ENCODE data around the gene CDC42SE2.
A peak's percentile ranks its signal among the peaks of the same experiment; 100 is the strongest.

Gene CDC42SE2, protein sequence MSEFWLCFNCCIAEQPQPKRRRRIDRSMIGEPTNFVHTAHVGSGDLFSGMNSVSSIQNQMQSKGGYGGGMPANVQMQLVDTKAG

DNA sequence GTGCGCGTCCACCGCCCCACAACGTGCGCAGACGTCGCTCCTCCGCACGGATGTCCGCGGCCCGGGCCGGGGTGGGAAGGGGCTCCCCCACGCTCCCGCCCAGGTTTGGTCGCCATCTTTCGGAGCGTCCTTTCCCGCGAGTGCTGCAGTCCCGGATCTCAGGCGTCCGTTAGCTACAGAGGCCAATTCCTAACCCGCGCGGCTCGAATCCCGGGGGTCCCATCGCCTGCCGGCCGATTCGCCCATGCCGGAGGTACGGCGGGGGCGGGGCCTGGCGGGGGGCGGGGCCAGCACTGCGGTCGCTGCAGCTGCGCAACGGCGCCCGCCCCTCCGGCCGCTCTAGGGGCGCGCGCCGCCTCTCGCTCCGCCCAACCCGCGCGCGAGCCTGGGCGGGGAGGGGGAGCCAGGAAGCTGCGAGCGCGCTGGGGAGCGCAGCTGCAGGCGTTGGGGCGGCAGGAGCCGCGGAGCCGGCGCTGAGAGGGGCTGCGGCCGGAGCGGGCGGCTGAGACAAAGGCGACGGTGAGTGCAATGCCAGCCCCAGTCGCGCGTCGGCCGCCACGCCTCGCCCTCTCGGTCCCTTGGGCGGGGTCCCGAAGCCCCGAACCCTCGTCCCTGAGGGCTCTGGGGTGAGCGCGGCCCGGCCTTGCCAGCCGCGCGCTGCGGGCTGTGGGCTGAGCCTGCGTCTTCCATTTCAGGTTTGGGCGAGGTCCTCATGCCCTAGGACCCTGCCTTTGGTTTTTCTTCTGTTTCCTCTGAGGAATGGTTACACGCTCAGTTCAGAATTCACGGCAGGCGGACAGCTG lies at the start of gene CDC42SE2:
TSS of gene CDC42SE2 (plus strand) at position 406 of the 803 bp plus-strand sequence. CDS start 95,441 bp downstream, outside the sequence.
- DNase-seq (ENCODE audit: low read depth): peak; percentile 87

DNA sequence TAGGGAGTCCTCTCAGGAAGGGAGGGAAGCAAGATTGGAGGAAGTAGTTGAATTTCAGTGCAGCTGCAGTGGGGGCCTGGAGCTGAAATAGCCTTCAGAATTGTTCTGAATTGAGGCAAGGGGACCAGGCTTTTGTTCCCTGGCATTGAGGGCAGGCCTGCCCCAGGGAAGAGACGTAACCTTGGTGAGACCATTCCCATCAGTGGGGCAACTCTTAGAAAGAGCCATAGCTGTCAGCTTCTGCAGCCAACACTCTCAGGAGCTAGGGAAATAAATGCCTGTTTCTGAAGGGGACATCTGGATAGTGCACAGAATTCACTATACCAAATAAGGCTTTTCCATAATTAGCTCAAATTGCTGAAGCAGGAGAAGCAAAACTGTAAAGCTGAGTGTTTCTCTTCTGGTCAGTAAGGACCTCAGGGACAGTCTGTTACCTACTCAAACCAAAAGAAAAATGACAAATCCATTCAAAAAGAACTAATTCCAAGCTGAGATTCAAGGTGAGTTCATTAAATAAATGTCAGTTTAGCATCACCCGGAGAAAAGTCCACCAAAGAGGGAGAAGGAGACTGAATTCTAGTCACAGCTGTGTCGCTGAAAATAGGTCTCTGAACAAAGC lies 49.1 kb upstream of the CDC42SE2 start:
- DNase-seq (ENCODE audit: low read depth): no peak

DNA sequence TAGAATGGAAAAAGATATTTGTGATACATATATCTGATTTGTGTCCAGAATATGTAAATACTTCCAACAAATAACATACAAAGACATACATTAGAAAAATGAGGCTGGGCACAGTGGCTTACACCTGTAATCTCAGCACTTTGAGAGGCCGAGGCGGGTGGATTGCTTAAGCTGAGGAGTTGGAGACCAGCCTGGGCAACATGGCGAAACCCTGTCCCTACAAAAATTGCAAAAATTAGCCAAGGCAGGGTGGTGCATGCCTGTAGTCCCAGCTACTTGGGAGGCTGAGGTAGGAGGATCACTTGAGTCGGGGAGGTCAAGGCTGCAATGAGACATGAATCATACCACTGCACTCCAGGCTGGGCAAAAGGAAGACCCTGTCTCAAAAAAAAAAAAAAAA lies 46.1 kb upstream of the CDC42SE2 start:
- DNase-seq (ENCODE audit: low read depth): no peak

DNA sequence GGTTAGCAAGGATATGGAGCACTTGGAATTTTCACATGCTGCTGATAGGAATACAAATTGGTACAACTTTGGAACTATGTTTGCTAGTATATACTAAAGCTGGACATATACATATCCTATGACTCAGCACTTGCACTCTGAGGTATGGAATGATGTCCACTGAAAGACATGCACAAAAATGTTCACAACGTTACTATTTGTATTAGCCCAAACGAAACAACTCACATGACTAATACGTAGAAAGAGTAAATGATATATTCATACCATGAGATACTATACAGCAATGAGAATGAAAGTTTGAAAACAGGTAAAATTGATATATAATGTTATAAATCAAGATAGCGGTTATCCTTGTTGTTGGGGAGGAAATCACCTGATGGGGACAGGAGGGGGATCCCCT lies 45.5 kb upstream of the CDC42SE2 start:
- DNase-seq (ENCODE audit: low read depth): no peak

DNA sequence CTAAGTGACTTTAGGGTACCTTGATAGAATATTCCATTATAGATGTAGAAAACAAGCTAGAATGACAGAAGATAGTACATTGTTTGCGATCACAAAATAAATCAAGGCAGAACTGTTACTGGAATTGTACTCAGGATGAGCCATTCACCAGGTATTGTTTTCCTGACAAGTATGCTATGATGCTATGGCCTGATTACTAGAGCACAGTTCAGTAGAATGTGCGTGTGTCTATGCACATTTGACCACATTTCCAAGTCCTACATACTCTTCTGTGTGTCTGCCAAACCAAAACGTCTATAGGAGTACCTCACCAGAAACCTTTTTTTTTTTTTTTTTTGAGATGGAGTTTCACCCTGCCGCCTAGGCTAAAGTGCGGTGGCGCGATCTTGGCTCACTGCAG lies 43.3 kb upstream of the CDC42SE2 start:
- no peak for DNase-seq (ENCODE audit: low read depth)

DNA sequence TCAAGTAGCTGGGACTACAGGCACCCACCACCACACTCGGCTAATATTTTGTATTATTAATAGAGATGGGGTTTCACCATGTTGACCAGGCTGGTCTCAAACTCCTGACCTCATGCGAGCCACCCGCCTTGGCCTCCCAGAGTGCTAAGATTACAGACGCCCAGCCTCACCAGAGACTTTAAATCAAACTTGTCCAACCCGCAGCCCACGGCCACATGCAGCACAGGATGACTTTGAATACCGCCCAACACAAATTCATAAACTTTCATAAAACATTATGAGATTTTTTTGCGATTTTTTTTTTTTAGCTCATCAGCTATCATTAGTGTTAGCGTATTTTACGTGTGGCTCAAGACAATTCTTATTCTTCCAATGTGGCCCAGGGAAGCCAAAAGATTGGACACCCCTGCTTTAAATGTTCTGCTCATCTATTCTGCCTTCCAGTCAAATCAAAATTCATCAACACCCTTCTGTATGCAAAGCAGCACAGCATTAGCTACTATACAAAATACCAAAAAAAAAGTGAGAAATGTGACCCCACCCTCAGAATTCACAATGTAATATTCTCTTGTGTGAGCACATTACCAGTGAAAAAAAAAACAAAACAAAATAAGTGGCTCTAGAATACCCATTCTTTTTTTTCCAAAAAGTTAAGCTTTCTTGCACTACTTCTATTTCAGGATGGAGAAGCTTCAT lies 42.7 kb upstream of the CDC42SE2 start:
- DNase-seq (ENCODE audit: low read depth): no peak

DNA sequence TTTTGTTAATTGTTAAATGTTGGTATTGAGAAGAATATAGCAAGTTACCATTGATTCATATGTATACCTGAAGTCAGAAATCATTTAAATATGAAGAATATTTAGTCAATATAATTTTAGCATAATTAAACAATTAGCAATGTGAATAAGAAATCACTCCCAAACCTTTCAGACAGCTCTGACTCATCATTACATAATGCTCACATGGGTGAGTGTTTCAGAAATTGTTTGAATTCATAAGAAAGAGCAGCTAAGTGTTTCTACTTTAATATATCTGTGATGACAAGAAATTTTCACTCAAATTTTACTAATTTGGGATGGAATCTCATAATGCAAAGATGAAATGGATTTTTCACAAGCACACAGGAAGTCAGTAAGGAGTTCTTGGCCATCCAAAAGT lies 42.0 kb upstream of the CDC42SE2 start:
- DNase-seq (ENCODE audit: low read depth): no peak

DNA sequence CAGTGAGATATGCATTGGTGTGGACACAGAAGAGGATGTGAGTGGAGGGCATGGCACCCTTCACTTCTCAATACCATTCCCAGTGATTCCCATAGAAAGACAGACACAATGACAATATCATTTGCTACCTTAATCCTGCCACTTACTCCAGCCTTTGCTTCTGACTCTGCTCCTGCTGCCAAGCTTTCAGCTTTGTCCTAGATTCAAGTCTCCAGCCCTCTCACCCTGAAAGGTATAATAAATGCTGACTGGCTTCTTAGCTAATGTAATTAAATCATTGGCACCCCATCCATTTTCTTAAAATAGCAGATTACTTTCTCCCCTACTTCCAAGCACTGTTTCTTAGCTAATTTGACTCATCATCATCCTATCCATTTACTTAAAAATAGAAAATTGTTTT lies 41.1 kb upstream of the CDC42SE2 start:
- DNase-seq (ENCODE audit: low read depth): no peak

DNA sequence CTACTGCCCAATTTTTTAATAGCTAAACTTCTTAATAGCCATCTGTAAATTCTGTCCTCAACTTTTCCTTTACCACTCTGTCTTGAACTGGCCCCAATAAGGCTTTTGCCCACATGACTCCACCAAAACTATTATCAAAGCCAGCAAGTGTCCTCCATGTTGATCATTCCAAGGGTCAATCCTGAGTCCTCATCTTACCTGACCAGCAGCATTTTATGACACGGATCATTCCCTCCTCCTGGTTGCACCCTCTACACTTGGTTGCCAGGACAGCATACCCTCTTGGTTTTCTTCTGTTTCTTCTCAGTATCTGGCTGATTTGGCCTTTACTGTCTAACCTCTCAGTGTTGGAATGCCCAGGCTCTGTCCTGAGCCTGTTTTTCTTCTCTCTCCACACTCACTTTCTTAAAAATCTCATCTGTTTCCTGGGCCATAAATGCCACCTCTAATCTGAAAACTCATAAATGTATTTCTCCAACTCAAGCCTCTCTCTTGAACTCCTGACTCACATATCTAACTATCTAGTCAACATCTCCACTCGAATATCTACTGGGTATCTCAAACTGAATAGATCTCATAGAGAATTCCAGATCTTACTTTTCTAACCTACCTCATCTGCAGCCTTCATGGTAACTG lies 40.0 kb upstream of the CDC42SE2 start:
- no peak for DNase-seq (ENCODE audit: low read depth)

DNA sequence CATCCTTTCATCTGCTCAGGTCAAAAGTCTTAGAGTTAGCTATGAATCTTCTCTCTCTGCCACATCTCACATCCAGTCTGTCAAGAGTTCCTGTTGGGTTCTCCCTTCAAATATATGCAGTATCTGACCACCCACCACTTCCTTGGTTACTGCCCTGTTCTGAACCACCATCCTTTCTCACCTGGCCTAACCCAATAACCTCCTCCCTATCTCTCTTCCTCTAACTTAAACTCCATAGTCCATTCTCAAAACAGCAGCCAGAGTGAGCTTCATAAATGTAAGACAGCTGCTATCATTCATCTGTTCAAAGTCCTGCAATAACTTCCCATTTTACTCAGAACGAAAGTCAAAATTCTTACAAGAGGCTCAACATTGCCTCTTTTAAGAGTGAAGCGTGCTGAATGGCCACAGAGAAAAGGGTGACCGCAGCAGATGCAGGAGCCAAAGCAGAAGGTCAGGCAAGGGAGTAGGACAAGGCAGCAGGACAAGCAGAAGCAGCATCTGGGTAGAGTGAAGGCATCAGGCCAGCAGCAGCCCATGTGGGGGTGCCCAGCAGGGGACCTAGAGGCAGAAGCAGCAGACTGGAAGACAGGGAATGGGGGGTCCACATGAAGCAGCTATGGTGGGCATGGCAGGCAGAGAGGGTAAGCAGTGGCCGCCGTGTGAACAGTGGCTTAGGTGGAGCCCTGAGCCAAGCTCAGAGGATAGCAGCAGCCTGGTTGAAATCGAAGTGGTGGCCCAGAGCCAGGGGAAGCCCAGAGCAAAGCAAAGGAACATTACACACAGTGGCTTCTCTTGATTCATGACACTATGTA lies 39.3 kb upstream of the CDC42SE2 start:
- no peak for DNase-seq (ENCODE audit: low read depth)

DNA sequence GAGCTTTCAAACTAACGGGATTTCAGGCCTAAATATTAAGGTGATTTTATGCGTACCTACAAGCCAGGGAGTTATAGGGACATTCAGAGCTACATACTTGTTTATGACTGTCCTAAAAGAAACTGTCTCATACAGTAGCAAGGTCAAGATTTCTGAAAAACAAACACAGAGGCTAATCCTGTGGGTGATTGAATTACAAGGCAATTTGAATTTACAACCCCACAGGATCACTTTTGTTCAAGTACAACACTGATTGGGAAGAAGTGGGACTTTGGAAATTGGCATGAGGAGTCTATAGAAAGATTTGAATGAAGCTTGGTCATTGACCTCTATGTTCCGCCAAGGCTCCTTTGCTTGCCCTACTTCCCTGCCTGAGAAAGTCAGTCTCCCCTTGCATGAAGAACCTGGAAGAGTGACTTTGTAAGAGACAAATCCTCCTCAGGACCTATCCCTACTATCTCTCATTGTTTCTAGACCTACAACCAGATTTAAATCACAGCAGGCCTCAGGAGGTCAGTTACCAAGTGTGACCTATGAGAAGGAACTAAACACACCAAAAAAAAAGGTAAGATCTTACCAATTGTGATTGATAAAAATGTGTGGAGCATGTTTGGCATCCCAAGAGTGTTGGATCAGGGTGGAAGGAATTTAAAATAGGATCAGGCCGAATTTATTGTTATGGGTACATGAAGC lies 38.4 kb upstream of the CDC42SE2 start:
- DNase-seq (ENCODE audit: low read depth): no peak

DNA sequence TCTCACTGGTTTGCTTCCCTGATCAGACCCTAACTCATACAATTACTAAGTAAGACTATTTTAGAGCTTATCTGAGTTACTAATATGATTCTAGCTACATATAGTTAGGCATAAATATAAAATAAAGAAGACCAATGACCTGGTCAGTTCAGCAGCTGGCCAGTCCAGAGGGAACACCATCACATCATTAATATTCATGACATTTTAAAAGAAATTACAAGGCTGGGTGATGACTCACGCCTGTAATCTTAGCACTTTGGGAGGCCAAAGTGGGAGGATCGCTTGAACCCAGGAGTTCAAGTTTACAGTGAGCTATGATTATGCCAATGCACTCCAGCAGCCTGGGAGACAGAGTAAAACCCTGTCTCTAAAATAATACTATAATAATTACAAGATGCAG lies 37.0 kb upstream of the CDC42SE2 start:
- no peak for DNase-seq (ENCODE audit: low read depth)

DNA sequence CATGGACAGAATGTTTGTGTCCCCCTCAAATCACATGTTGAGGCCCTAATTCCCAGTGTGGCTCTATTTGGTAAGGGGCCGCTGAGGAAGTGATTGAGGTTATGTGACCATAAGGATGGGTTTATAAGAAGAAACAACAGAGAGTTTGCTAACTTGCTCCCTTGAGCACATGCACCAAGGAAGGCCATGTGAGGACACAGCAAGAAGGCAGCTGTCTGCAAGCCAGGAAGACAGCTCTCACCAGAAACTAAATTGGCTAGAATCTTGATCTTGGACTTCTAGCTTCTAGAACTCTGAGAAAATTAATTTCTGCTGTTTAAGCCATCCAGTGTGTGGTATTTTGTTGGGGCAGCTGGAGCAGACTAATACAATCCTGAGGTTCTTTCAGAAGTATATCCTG lies 35.2 kb upstream of the CDC42SE2 start:
- no peak for DNase-seq (ENCODE audit: low read depth)

DNA sequence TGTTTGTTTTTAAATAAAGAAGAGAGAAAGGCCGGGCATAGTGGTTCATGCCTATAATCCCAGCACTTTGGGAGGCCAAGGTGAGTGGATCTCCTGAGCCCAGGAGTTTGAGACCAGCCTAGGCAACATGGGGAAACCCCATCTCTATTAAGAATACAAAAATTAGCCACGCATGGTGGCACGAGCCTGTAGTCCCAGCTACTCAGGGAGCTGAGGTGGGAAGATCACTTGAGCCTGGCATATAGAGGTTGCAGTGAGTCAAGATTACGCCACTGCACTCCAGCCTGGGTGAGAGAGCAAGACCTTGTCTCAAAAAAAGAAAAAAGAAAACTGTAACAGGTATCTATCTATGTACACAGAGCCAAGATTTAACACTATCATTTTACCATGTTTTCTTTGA lies 34.2 kb upstream of the CDC42SE2 start:
- no peak for DNase-seq (ENCODE audit: low read depth)

DNA sequence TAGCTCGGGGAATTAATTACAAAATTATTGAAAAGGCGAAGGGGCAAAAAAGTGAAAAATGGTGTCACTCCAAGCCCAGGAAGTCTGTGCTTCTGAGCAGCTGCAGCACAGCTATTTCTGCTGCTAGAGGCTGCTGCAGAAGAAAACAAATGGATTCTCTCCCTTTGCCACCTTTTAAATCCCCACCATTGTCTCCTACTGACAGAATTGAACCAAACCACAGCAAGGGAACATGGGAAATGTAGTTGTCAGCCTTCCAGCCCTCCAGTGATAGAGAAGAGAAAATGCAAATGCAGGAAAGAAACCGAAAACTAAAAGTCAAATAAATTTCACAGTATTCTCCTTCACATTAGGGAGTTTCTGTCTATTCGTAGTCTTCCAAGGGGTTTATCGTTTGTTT lies 33.4 kb upstream of the CDC42SE2 start:
- DNase-seq (ENCODE audit: low read depth): no peak

DNA sequence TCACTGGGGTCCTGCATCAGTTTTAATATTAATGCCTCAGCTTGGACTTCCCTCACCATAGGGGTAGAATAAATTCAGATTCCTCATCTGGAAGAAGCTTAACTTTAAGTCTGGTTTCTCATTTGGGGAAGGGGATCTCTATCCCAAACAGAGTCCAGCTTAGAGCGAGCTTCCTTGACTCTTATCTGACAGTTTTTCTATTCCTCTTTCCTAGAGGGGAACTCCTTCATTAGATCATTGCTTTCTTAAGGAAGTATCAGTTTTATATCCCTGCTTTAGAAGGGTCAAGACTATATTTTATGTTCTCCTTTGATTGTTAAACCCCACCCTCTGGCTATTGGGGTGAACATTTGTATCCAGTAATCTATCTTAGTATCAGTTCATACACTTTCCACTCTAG lies 24.2 kb upstream of the CDC42SE2 start:
- no peak for DNase-seq (ENCODE audit: low read depth)

DNA sequence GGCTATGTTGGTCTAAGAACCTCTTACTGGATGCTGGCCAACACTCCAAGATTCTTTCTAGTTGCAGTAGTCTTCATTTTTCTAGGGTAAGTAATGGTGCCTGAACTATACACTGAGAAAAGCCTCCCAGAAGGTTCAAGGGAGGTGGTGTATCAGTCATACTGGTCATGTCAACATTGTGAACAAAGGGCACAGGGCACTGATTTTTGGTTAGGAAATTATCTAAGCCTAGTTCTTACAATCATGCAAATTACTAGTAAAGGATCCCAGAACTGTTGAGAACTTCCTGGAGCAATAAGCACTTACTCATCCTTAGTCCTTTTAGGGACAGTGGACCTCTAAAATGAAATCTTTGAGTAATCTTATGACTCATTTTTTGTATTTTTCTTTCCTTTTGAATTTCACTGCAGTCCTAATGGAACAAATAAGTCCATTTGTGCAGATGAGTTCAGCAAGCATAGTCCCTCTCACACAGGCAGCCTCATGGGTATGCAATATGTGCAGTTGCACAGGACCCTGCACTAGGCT lies 21.1 kb upstream of the CDC42SE2 start:
- no peak for DNase-seq (ENCODE audit: low read depth)

DNA sequence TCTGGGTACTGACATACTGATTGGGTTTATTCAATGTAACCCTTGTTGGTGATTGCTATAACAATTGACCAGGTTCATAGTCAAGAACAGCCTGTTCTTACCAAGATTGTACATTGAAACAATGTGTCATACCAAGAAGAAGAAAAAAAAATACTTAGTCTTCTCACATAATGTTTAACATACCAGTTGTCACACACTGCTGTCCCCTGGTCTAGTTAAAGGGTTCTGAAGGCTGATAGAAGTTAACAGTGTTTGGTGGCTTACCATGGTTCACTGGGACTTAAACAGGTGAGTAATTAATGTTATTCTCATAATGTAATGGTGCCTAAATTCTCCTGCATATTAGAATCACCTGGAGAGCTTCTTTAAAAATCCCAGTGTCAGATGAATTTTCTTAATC lies 18.5 kb upstream of the CDC42SE2 start:
- no peak for DNase-seq (ENCODE audit: low read depth)

DNA sequence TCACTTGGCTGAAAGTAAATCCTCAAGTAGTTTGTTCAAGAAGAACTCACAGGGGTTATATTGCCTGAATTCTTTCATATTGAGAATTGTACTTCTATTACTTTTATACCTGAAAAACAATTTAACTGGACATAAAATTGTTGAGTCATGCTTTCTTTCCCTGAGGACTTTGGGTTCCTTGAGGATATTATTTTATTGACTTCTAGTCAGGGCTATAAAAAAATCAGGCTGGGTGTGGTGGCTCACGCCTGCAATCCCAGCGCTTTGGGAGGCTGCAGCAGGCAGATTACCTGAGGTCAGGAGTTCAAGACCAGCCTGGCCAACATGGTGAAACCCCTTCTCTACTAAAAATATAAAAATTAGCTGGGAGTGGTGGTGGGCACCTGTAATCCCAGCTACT lies 17.9 kb upstream of the CDC42SE2 start:
- no peak for DNase-seq (ENCODE audit: low read depth)

DNA sequence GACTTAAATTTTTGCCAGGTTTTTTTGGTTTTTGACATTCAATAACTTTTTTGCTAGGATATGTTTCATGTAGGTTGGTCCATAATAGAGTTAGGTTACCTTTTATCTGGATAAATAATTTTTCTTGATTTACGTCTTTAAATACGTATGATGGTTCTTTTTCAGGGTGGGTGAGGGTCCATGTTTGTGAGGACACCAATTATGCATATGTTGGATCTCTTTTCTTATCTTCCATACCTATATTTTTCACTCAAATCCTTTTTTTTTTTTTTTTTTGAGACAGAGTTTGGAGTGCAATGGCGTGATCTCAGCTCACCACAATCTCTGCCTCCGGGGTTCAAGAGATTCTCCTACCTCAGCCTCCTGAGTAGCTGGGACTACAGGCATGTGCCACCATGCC lies 17.3 kb upstream of the CDC42SE2 start:
- DNase-seq (ENCODE audit: low read depth): no peak

Data from stimulated activated CD8-positive, alpha-beta memory T cell treated with anti-CD3 and anti-CD28 coated beads, Interleukin-12 subunit alpha, Interleukin-12 subunit beta, amount 100 ng/mL, for 4 hours (primary cell).